DMS114 treated with DMSO at 0.1 percent for 48 hours (cell line): Measurements from ENCODE around the gene CD244.
"Not testable (repeated sequence)": the region's sequence is repeated elsewhere in the genome, so short reads cannot be mapped to it uniquely, and the experiment has no call there.

Source experiments
- DNase-seq: peaks from one replicate; lab custom pipeline; 2025; ENCODE audit not compliant: unreplicated experiment; lab: John Stamatoyannopoulos, UW

The CD244 gene

DNA sequence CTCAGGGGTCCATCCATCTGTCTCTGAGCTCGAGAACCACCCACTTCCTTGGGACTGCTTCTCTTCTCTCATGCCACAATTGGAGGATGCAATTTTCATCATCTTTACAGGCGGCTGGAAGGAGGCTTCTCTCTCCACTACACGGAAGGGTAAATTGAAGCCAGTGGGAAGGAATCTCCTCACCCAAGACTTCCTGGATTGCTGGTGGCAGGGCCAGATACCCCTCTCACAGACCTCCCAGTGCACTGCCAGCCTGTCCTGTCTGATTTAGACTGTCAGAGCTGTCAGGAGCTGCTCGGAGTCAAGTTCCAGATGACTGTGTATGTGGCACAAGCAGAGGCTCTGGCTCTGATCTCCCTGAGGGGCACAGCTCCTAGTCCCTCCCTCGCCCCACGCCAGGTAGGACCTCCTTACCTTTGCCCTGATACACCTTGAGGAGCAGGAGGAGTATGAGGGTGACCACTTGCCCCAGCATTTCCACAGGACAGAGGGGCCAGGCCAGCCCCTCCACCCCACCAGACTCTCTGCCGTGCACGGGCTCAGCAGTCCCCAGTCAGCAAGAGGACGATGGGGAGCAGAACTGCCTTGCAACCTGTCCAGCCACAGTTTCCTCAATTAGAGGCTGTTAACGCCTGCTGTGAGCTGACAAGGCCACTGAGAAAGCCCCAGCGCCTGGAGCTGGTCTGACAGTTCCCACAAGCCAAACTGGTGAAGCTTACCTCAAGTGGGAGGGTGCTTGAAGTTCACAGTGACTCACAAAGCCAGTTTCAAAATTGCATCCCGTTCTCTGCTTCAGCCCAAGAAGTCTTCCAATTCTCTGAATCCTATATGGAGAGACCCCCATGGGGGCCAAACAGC, at the start of gene CD244:
Gene CD244, minus strand, starts transcription at position 685 of the 858 bp plus-strand sequence. Its CDS starts 210 bp downstream, at position 475.
- no peak for DNase-seq

DNA sequence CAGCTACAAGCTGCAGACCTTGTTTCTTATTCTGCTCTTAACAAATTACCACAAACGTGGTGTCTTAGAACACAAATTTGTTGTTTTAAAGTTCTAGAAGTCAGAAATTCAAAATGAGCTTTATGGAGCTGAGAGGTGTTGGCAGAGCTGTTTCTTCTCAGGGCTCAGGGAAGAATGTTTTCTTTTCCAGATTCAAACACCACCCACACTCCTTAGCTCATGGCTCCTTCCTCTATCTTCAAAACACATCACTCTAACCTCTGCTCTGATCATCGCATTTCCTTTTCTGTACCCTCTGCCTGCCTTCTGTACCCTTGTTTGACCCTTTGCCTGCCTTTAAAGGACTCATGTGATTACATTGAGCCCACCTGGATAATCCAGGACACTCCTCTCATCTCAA, 49.2 kb upstream of the CD244 start:
- DNase-seq, result no peak

- DNase-seq, result no peak
These were observed 48.8 kb upstream of the CD244 start for GRCh38 chr1:160911441-160911840.

- no peak for DNase-seq
These were observed 47.6 kb upstream of the CD244 start for GRCh38 chr1:160910170-160910750.

GRCh38 chr1:160907976-160908375, 45.3 kb upstream of the CD244 start:
- no peak for DNase-seq

GRCh38 chr1:160905617-160905989, 42.9 kb upstream of the CD244 start:
- DNase-seq, result no peak

DNA sequence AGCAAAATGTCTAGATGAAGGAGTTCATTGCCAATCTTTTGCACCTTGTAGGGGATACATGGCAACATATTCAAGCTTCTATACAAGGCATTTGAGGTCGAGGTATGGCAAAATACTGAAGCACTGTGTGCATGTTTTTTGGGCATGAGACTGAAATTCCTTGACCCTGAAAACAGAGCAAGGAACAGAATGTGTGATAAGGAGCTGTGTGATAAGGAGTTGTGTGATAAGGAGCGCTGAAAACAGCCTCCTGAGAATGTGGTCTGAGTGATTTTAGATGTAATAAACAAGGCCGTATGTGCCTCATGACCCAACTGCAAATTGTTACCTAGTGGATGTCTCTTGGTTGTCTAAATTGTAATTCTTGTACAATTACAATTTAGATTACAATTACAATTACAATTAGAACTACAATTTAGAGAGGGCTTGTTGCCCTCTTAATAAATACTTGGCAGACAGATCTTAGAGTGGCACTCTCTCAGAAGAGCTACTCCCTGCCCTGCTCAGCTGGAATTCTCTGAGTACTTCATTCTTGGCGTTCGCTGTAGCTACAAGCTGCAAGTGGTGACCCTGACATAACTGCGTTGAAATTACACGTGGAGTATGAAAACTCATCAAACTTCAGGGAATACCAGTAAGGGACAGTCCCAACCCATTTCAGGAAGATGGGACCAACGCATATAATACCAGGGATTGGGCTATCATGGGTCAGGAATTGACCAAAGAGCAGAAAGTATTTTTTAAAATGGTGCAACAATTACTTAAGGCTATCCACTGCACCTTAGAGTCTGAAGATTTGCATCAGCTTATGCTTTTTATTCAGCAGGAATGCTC, 42.3 kb upstream of the CD244 start:
- no peak for DNase-seq

GRCh38 chr1:160902251-160902650, 39.6 kb upstream of the CD244 start:
- DNase-seq, result not testable (repeated sequence)

DNA sequence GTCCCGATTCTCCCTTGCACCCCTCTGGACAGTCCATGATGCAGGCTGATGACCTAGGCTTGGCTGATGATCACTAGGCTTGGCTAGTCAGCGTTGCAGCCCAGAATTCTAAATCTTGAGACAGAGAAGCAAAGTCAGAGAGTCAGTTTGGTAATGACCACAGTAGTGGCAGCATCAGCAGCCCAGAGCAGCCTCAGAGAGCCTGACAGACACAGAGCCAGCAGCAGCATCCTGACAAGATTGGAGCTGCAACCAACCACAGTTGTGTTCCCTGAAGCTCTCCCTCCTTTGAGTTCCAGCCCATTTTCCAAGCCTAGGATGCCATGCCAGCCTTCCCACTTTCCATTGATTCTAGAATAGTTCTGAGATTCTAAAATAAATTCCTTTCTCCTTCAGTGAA, 39.1 kb upstream of the CD244 start:
- no peak for DNase-seq

DNA sequence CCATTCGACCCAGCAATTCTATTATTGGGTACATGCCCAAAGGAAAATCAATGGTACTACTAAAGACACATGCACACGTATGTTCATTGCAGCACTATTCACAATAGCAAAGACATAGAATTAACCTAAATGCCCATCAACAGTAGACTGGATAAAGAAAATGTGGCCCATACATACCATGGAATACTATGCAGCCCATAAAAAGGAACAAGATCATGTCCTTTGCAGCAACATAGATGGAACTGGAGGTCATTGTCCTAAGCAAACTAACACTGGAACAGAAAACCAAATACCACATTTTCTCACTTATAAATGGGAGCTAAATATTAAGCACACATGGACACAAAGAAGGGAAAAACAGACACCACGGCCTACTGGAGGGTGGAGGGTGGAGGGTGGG, 38.0 kb upstream of the CD244 start:
- not testable (repeated sequence) for DNase-seq

DNA sequence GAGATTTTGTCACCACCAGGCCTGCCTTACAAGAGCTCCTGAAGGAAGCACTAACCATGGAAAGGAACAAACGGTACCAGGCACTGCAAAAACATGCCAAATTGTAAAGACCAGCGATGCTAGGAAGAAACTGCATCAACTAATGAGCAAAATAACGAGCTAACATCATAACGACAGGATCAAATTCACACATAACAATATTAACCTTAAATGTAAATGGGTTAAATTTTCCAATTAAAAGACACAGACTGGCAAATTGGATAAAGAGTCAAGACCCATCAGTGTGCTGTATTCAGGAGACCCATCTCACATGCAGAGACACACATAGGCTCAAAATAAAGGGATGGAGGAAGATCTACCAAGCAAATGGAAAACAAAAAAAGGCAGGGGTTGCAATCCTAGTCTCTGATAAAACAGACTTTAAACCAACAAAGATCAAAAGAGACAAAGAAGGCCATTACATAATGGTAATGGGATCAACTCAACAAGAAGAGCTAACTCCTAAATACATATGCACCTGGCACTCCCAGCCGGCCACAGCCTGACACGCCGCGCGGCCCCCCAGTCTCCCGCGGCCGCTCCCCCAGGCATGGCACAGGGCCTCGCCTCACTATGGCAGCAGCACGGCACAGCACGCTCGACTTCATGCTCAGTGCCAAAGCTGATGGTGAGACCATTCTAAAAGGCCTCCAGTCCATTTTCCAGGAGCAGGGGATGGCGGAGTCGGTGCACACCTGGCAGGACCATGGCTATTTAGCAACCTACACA, 31.9 kb upstream of the CD244 start:
- DNase-seq, result not testable (repeated sequence)

GRCh38 chr1:160891474-160891873, 28.8 kb upstream of the CD244 start:
- no peak for DNase-seq

- DNase-seq, result no peak
These were observed 26.2 kb upstream of the CD244 start for GRCh38 chr1:160888926-160889325.

DNA sequence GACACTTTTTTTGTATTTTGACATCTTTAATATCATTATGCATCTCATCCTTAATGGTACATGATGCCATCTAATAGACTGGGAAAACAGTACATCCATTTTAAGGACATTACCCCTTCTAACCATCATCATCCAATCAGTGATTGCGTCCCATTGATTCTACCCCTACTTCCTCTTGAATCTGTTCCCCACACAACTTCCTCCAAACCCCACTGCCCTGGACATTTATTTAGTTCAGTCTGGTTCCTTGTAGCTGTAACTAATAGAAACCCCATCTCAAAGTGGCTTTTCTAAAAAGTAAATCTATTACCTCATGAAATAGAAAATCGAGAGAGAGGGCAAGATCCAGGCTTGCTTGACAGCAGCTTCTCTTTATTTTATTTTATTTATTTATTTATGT, 24.4 kb upstream of the CD244 start:
- no peak for DNase-seq

DNA sequence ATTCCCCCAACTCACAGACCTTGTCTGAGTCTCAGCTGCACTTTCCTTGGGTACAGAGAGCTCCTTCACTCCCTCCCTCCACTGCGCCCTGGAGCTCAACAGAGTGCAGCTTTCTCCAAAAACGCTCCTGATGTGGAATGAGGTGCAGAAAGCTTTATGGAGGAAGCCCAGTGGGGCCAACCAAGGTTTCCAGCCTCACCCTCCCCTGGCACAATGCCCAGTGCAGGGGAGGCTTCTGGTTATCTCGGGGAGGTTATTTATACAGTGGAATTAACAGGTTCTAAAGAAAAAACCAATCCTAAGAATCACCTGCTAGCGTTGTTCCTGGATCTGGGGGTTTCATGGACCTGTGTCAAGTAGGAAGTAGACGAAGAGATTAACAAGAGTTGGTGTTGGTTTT, 22.4 kb upstream of the CD244 start, which contains the start of gene ITLN1:
Gene ITLN1, minus strand, starts transcription at position 139 of the 400 bp plus-strand sequence. CDS start 303 bp downstream, outside the sequence.
- DNase-seq, result no peak

DNA sequence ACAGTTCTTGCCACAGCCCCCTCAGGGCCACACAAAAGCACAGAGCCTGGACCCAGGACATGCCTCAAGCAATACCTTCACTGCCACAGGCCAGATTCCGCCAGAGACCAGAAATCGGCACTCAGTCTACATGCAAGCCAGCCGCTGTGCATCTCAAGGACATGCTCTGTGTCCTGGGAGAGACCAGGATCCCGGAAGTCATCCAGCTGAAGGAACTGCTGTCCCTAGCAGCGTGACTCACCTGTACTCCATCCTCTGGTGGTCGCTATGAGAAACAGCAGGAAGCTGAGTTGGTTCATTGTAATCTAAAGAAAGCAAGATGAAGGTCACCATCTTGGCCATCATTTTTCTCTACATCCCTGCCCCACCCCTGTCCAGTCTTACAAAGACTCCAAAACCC, 21.9 kb upstream of the CD244 start:
- no peak for DNase-seq

DNA sequence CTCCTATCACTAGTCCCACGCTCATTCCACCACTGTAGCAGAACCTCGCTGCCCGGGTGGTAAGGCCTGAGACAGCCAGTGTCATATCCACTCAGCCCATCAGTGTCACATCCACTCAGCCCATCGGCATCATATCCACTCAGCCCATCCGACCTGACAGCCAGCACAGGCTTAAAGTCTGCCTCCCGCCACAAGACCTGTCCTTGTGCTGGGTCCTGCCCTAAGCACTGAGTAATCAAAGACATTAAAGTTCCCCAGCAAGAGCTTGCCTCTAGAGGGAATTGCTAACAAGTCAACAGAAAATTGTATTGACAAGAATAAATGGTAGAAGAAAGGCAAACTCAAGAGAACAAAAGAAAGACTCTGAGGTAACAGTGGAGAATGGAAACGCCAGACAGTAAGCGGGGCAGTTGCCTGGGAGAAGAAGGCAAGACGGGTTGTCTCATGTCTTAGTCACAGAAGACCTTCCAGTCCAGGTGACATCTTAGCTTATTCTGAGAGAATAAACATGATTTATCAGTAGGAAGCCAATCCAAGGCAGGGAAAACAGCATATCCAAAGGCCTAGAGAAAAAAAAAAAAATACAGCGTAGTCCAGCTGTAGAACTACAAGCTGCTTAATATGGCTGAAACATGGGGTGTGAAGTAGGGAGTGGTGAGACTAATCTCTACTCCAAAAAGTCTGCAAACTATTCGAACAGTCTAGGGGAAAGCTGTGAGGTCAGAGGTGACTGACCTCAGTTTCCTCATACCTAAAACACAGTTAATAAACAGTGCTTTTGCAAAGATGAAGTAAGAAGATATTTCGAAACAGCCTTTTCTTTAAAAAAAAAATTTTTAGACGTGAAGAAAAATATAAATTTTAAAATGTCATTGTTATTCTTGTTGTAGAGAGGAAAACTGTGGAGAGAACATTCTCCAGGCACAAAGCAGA, 21.2 kb upstream of the CD244 start:
- no peak for DNase-seq

DNA sequence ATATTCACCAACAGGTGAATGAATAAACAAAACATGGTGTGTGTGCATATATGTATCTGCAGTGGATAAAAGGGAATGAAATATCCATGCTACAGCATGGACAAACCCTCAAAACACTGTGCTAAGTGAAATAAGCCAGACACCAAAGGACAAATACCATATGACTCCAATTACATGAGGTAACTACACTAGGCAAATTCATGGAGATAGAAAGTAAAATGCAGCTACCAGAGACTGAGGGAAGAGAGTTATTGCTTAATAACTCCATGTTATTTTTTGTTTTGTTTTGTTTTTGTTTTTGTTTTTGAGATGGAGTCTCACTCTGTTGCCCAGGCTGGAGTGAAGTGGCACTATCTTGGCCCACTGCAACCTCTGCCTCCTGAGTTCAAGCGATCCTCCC, 19.9 kb upstream of the CD244 start:
- no peak for DNase-seq

DNA sequence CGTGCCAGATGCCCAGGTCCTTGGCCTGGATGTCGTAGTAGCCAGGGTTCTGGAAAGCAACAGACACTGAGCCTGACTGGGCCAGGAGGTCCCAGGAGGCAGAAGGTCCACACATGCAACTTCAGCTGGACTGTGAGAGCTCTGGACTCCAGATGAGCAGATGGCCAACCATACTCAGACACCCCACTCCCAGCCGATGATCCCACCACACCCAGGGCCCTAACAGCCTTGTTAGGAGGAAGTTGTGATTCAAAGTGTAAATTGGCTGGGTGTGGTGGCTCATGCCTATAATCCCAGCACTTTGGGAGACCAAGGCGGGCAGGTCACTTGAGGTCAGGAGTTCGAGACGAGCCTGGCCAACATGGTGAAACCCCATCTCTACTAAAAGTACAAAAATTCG, 18.6 kb upstream of the CD244 start:
- DNase-seq, result not testable (repeated sequence)

- DNase-seq, result no peak
These were observed 17.5 kb upstream of the CD244 start for GRCh38 chr1:160880216-160880615.
